H1 (cell line): ENCODE data around the gene CTNNA3. TPM values are rescaled to one million over a fixed set of nuclear protein-coding genes. Genes with fewer than 3 reads are reported as not detected.

ENCODE experiments used
- CHD7 ChIP-seq: fragments of 300-600 bp; sonication (generic); IDR thresholded peaks from 2 replicates; pipeline ENCODE4 v1.7.1; 2012; ENCODE audit warnings: low read length, moderate library complexity, mild to moderate bottlenecking, inconsistent platforms; ENCODE audit not compliant: insufficient replicate concordance
- SUZ12 ChIP-seq: fragments of 200-600 bp; sonication (generic); IDR thresholded peaks from 2 replicates; pipeline ENCODE4 v1.6.1; 2012; ENCODE audit warnings: mild to moderate bottlenecking, inconsistent platforms, low read length, moderate library complexity, mixed read lengths
- TAF1 ChIP-seq: IDR thresholded peaks from 2 replicates; pipeline ENCODE4 v1.6.1; 2011; ENCODE audit warnings: mild to moderate bottlenecking, low read depth, low read length
- polyA plus RNA-seq, 7 experiments: library from polyadenylated mRNA; depleted of rRNA in 3 of 7; stranded (reverse) in 5 of 7; unstranded in 2 of 7; fragments of >200 nt in 5 of 7; fragments of 200-250 nt in 2 of 7; gene quantifications; 1 replicate in 5 of 7; 2 replicates in 1 of 7; 4 replicates in 1 of 7; pipeline versions ENCODE4 v1.2.1 to v1.2.3, GENCODE V29; 2011 to 2013; ENCODE audit warnings: missing spikeins in 2 of 7, mixed read lengths in 2 of 7
- total RNA-seq: library from RNA; stranded (reverse); fragmentation: NEBNext Ultra II Directional; extraction: Animal tissue kit (Norgen Biotek cat#: 25700); gene quantifications from 2 replicates; pipeline ENCODE4 v1.2.1, GENCODE V29; 2021

Gene CTNNA3
- total and polyA plus RNA-seq, 2 of the 8 experiments (the other 6 are each of a cell fraction or from before 2014, with no cell fraction given), result 1.3 to 1.5 TPM

- TF ChIP-seq CHD7 (no peak), SUZ12 (no peak), TAF1 (no peak)
Measured at GRCh38 chr10:66281327-66281726, 1414.7 kb downstream of the CTNNA3 start (continued).
